NCI-H226 (cell line): ENCODE measurements around the gene SLC15A1.
"Not testable (repeated sequence)": the region's sequence is repeated elsewhere in the genome, so short reads cannot be mapped to it uniquely, and the experiment has no call there.

ENCODE experiments used
- DNase-seq: peaks from one replicate; pipeline ENCODE4 v3.0.0-alpha.2; 2015

SLC15A1 gene

GRCh38 chr13:98652276-98652675, 100.2 kb downstream of the SLC15A1 start:
- DNase-seq: no peak

- DNase-seq: no peak
Measured at GRCh38 chr13:98651744-98652143, 100.7 kb downstream of the SLC15A1 start.

GRCh38 chr13:98650396-98651107, 101.9 kb downstream of the SLC15A1 start:
- DNase-seq: no peak

GRCh38 chr13:98649861-98650260, 102.6 kb downstream of the SLC15A1 start:
- DNase-seq: no peak

- no peak for DNase-seq
Measured at GRCh38 chr13:98648686-98649085, 103.8 kb downstream of the SLC15A1 start.

- DNase-seq: no peak
Measured at GRCh38 chr13:98648141-98648540, 104.3 kb downstream of the SLC15A1 start.

GRCh38 chr13:98647121-98647520, 105.4 kb downstream of the SLC15A1 start:
- DNase-seq: no peak

GRCh38 chr13:98643479-98643878, 109.0 kb downstream of the SLC15A1 start:
- no peak for DNase-seq

- no peak for DNase-seq
Measured at GRCh38 chr13:98641075-98641474, 111.4 kb downstream of the SLC15A1 start.

GRCh38 chr13:98639785-98640184, 112.7 kb downstream of the SLC15A1 start:
- not testable (repeated sequence) for DNase-seq

GRCh38 chr13:98638352-98638751, 114.1 kb downstream of the SLC15A1 start:
- DNase-seq: not testable (repeated sequence)
